Sigmoid colon (tissue), 3 donors: Measurements from ENCODE around the gene ITGB1BP2.

Experiments
- POLR2A ChIP-seq, 2 donors: fragments of 450-650 bp; IDR thresholded peaks; one replicate each; pipeline ENCODE4 v1.6.1; 2016; ENCODE audit warnings: antibody characterized with exemption in 2 of 2, mild to moderate bottlenecking in 2 of 2, moderate library complexity in 2 of 2
- TF ChIP-seq, protein P1 (sequence below), 4 experiments: fragments of 450-650 bp in 3 of 4; fragments of 200-600 bp in 1 of 4; IDR thresholded peaks; one replicate each; pipeline ENCODE4 v1.5.1; 2016 to 2019; ENCODE audit warnings: antibody characterized with exemption in 4 of 4, mild to moderate bottlenecking in 3 of 4, moderate library complexity in 2 of 4

DNA sequence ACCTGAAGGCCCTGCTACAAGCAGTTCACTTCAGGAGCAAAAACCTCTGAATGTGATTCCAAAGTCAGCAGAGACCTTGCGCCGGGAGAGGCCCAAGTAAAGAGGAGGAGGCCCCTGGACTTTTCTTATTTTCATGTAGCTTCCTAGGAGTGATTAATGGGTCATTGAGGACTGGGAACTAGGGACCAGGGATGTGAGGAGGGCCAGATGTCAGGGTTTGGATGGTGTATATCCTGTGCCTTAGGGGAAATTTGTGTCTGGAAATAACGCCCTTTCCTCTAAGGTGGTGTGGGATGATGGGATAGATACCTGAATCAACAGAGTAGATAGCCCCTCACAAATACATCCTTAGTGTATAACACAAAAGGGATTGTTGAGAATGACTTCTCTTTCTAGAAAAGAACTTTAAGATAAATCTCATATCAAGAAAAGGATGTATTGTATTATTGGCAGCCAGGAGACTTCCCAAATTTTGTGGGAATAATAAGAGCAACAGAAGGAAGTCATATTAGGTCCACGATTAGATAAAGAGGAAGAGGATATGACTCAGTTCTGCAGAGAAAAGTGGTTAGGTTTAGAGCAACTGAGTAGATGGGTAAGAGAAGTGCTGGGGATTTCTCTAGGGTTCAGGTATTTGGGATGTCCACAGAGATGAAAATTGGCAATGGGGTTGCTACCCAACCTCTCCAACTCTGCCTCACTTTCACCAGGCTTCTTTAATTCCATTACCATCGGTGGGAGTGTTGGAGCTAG lies 1.1 kb downstream of the ITGB1BP2 start:
- TF ChIP-seq, protein P1, sequence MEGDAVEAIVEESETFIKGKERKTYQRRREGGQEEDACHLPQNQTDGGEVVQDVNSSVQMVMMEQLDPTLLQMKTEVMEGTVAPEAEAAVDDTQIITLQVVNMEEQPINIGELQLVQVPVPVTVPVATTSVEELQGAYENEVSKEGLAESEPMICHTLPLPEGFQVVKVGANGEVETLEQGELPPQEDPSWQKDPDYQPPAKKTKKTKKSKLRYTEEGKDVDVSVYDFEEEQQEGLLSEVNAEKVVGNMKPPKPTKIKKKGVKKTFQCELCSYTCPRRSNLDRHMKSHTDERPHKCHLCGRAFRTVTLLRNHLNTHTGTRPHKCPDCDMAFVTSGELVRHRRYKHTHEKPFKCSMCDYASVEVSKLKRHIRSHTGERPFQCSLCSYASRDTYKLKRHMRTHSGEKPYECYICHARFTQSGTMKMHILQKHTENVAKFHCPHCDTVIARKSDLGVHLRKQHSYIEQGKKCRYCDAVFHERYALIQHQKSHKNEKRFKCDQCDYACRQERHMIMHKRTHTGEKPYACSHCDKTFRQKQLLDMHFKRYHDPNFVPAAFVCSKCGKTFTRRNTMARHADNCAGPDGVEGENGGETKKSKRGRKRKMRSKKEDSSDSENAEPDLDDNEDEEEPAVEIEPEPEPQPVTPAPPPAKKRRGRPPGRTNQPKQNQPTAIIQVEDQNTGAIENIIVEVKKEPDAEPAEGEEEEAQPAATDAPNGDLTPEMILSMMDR (IDR thresholded peaks at IDR 0.05) = no peak
- no peak for TF ChIP-seq POLR2A (IDR thresholded peaks at IDR 0.05)
